Transverse colon (tissue), 4 donors: ENCODE measurements around the gene MTF1. TPM values are rescaled to one million over a fixed set of nuclear protein-coding genes. Genes with fewer than 3 reads are reported as not detected.

Experiments
- DNase-seq: peaks from one replicate; pipeline ENCODE4 v3.0.0-alpha.2; 2019
- H3K27ac ChIP-seq, 4 donors: fragments of 200-600 bp; sonication (generic); 2 replicates each; pipeline ENCODE4 v1.5.1; 2016 to 2018; ENCODE audit warnings: inconsistent platforms in 4 of 4
- H3K27me3 ChIP-seq: fragments of 200-600 bp; sonication (generic); 2 replicates; pipeline ENCODE4 v1.5.1; 2017; ENCODE audit warnings: inconsistent platforms
- H3K36me3 ChIP-seq, 4 donors: fragments of 200-600 bp; sonication (generic); 2 replicates each; pipeline ENCODE4 v1.5.1; 2017 to 2019; ENCODE audit warnings: inconsistent platforms in 4 of 4
- H3K4me1 ChIP-seq, 4 donors: fragments of 200-600 bp; sonication (generic); 2 replicates each; pipeline ENCODE4 v1.5.1; 2017 to 2020; ENCODE audit warnings: inconsistent platforms in 4 of 4
- H3K4me3 ChIP-seq, 4 donors: fragments of 200-600 bp; sonication (generic); 1 replicate in 1 of 4; 2 replicates in 3 of 4; pipeline versions ENCODE4 v1.5.1 to v1.6.1; 2017 to 2019; ENCODE audit warnings: inconsistent platforms in 4 of 4
- H3K9me3 ChIP-seq, 2 donors: fragments of 200-600 bp; sonication (generic); 2 replicates each; pipeline ENCODE4 v1.5.1; 2017 to 2019; ENCODE audit warnings: inconsistent platforms in 2 of 2
- EP300 ChIP-seq: sonication (generic); formaldehyde crosslinking; IDR thresholded peaks from one replicate; pipeline ENCODE4 v1.6.1; 2017; ENCODE audit warnings: antibody characterized with exemption, low read depth
- POLR2A ChIP-seq: fragments of 450-650 bp; IDR thresholded peaks from one replicate; pipeline ENCODE4 v1.6.1; 2016; ENCODE audit warnings: antibody characterized with exemption, mild to moderate bottlenecking, moderate library complexity
- POLR2AphosphoS5 ChIP-seq, 3 donors: sonication (generic); formaldehyde crosslinking; IDR thresholded peaks; one replicate each; pipeline ENCODE4 v1.6.1; 2016; ENCODE audit warnings: antibody characterized with exemption in 3 of 3
- WGBS, 2 donors: methylation state at CpG; one replicate each; pipeline ENCODE4 v1.1.5; 2018; ENCODE audit warnings: low coverage in 1 of 2; 5-methylcytosine and 5-hydroxymethylcytosine counted together
- in situ Hi-C, 4 donors: fragments of 200-750 bp; cut with MboI; loops; one replicate each; pipeline versions ENCODE4 v1.15.0 to v1.15.1; 2017; ENCODE audit warnings: low sequenced_read_pairs in 3 of 4, low pct_ligation_motif_present in 1 of 4, low pct_unique_long_range_greater_than_20kb in 1 of 4
- intact Hi-C: fragments of 100-400 bp; cut with DNase I; formaldehyde crosslinking; loops from one replicate; pipeline ENCODE4 v1.15.1; 2023; ENCODE audit warnings: low total_unique reads
- total RNA-seq, 4 donors: library from RNA; depleted of rRNA; stranded (reverse); fragments of >200 nt; gene quantifications; one replicate each; pipeline ENCODE4 v1.1.0, GENCODE V29; 2016
- TF ChIP-seq, protein P1 (sequence below), 5 experiments: fragments of 200-600 bp in 3 of 5; fragments of 450-650 bp in 2 of 5; sonication (generic) in 3 of 5; IDR thresholded peaks; 1 replicate in 2 of 5; 2 replicates in 3 of 5; pipeline ENCODE4 v1.5.1; 2016 to 2017; ENCODE audit warnings: antibody characterized with exemption in 5 of 5, inconsistent platforms in 3 of 5, mild to moderate bottlenecking in 2 of 5, moderate library complexity in 1 of 5

The MTF1 gene
- total RNA-seq, 4 donors from 2014 or later: 2.2 to 20.2 (median 9.3) TPM

DNA sequence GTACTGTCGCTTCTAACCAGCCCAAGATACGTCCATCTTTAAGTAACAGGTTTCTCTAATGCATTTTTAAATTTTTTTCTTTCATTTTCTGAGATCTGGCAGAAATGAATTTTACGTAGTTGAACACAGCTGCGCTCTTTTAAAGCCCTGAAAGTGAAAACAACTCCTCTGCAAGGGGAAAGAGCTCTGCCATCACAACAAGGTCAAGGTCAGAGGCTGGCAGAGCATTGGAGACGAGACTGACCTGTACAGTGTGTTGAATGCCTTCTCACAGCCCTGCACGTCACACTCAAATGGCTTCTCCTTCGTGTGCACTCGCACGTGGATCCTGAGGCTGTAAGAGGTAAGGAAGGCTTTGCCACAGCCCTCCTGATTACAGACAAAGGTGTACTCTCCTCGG, 19.7 kb downstream of the MTF1 start:
- WGBS, 2 donors: 92 to 93% methylated on average over 2 to 10 of the region's 10 CpGs
- no peak for DNase-seq
- Histone ChIP-seq H3K36me3 (peaks cover 0 to 43% (median 22%) of the 10 kb centered on the region in 4 donors), H3K27ac (no peak overlapping the region), H3K27me3 (no peaks in the 10 kb centered on the region), H3K9me3 (no peaks in the 10 kb centered on the region), H3K4me1 (no peaks in the 10 kb centered on the region), H3K4me3 (no peak overlapping the region)
- TF ChIP-seq, protein P1, sequence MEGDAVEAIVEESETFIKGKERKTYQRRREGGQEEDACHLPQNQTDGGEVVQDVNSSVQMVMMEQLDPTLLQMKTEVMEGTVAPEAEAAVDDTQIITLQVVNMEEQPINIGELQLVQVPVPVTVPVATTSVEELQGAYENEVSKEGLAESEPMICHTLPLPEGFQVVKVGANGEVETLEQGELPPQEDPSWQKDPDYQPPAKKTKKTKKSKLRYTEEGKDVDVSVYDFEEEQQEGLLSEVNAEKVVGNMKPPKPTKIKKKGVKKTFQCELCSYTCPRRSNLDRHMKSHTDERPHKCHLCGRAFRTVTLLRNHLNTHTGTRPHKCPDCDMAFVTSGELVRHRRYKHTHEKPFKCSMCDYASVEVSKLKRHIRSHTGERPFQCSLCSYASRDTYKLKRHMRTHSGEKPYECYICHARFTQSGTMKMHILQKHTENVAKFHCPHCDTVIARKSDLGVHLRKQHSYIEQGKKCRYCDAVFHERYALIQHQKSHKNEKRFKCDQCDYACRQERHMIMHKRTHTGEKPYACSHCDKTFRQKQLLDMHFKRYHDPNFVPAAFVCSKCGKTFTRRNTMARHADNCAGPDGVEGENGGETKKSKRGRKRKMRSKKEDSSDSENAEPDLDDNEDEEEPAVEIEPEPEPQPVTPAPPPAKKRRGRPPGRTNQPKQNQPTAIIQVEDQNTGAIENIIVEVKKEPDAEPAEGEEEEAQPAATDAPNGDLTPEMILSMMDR (IDR thresholded peaks at IDR 0.05): no peak
- TF ChIP-seq EP300 (no peak), POLR2A (no peak), POLR2AphosphoS5 (IDR thresholded peaks at IDR 0.05) (no peak)
- in situ Hi-C loops (no loop called here), intact Hi-C loops (no loop called here)

DNA sequence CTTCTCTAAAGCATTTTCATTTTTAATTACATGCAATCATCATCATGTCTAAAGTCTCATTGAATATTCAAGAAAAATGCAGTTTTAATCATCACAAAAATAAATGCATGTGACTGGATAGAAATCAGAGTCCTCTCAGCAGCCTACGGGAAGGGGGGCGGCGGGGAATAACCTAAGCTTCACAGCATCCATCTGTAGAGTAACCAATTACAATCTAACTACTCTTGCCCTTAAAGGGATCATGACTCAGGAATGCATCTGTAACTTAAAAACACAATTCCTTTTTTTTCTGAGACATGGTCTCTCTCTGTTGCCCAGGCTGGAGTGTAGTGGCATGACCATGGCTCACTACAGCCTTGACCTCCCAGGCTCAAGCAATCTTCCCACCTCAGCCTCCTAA, 22.6 kb downstream of the MTF1 start:
- TF ChIP-seq POLR2A: no peak
- TF ChIP-seq POLR2AphosphoS5 (IDR thresholded peaks at IDR 0.05): no peak
- TF ChIP-seq EP300: no peak
- TF ChIP-seq, protein P1 (IDR thresholded peaks at IDR 0.05): no peak

DNA sequence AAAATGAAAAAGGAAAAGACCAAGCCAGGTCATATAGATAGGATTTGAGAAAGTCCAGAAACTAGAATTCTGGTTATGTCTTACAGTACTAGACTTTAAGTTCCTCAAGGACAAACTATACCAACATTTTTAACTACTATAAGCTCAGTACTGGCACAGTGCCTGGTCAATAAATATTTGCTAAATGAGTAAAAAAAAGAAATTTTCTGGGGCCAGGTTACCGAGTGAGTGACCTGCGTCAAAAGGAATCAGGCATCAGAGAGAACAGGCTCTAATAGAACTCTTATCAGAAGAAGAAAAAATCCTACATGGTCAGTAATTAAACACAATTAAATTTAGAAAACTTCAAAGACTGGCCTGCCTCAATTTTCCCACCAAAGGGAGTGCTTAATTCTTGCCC, 27.6 kb downstream of the MTF1 start:
- Histone ChIP-seq H3K4me1 (peaks cover 0 to 18% (median 0%) of the 10 kb centered on the region in 4 donors), H3K4me3 (no peak overlapping the region), H3K27me3 (no peaks in the 10 kb centered on the region), H3K36me3 (peaks cover 0 to 61% (median 21%) of the 10 kb centered on the region in 4 donors), H3K9me3 (no peaks in the 10 kb centered on the region), H3K27ac (no peak overlapping the region)
- DNase-seq: no peak
- intact Hi-C loops: no loop called here
- TF ChIP-seq POLR2AphosphoS5 (IDR thresholded peaks at IDR 0.05) (no peak), EP300 (no peak), POLR2A (no peak)
- TF ChIP-seq, protein P1 (IDR thresholded peaks at IDR 0.05): no peak
- in situ Hi-C loops: no loop called here
- WGBS, 2 donors: 63 to 75% methylated on average over 2 of the region's 2 CpGs

More for the DNA sequence above, 22.6 kb downstream of the MTF1 start:
- H3K4me1 ChIP-seq: no peaks in the 10 kb centered on the region
- no peaks in the 10 kb centered on the region for H3K27me3 ChIP-seq
- in situ Hi-C loops: no loop called here
- 59 to 92% methylated on average over 2 to 3 of the region's 3 CpGs for WGBS, 2 donors
- intact Hi-C loops: no loop called here
- H3K36me3 ChIP-seq: peaks cover 0 to 72% (median 34%) of the 10 kb centered on the region in 4 donors
- no peak for DNase-seq
- H3K9me3 ChIP-seq: no peaks in the 10 kb centered on the region
- no peak overlapping the region for H3K27ac ChIP-seq
- H3K4me3 ChIP-seq: no peak overlapping the region

DNA sequence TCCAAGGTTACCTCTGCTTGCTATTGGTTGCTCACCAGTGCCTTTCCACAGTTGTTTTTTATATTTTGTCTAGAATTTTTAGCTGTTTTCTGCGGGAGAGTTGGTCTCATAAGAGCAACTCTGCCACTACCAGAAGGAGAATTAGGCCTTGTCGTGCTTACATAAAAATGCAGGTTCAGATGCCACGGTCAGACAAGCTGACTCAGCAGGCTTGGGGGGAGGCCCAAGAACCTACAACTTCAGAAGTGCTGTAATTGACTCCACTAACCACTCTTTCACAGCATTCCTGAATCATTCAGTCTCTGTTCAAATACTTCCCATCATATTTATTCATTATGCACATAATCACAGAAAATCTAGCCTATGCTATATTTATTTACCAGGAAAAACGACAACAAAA, 28.3 kb downstream of the MTF1 start:
- H3K4me3 ChIP-seq: no peak overlapping the region
- no peak for DNase-seq
- peaks cover 0 to 18% (median 0%) of the 10 kb centered on the region in 4 donors for H3K4me1 ChIP-seq
- intact Hi-C loops: no loop called here
- TF ChIP-seq EP300 (no peak), POLR2A (no peak), POLR2AphosphoS5 (IDR thresholded peaks at IDR 0.05) (no peak)
- TF ChIP-seq, protein P1 (IDR thresholded peaks at IDR 0.05): no peak
- no peaks in the 10 kb centered on the region for H3K27me3 ChIP-seq
- 97 to 100% methylated on average over 1 to 4 of the region's 4 CpGs for WGBS, 2 donors
- H3K27ac ChIP-seq: no peak overlapping the region
- no peaks in the 10 kb centered on the region for H3K9me3 ChIP-seq
- in situ Hi-C loops: no loop called here
- peaks cover 0 to 56% (median 21%) of the 10 kb centered on the region in 4 donors for H3K36me3 ChIP-seq
